RCC 7860 (cell line): ENCODE measurements around the gene KIF1A.
"Not testable (repeated sequence)": the region's sequence is repeated elsewhere in the genome, so short reads cannot be mapped to it uniquely, and the experiment has no call there.

Source experiments
- DNase-seq: peaks from one replicate; pipeline ENCODE4 v3.0.0-alpha.2; 2015; ENCODE audit warnings: low spot score
- FAIRE-seq: peaks from 2 replicates; lab custom pipeline; 2012; peaks lifted over from hg19 to GRCh38; lab: Jason Lieb, UNC

Gene KIF1A

GRCh38 chr2:240787521-240788472, 32.2 kb downstream of the KIF1A start:
- DNase-seq (no peak), FAIRE-seq (no peak)

GRCh38 chr2:240786871-240787311, 33.1 kb downstream of the KIF1A start:
- FAIRE-seq (no peak), DNase-seq (no peak)

GRCh38 chr2:240786355-240786841, 33.6 kb downstream of the KIF1A start:
- DNase-seq (no peak), FAIRE-seq (no peak)

- FAIRE-seq (no peak), DNase-seq (no peak)
Observed at GRCh38 chr2:240785424-240786335, 34.3 kb downstream of the KIF1A start.

GRCh38 chr2:240784629-240785423, 35.2 kb downstream of the KIF1A start:
- DNase-seq (no peak), FAIRE-seq (no peak)

GRCh38 chr2:240783819-240784621, 36.0 kb downstream of the KIF1A start:
- no peak for DNase-seq
- FAIRE-seq, result no peak

GRCh38 chr2:240782886-240783818, 36.9 kb downstream of the KIF1A start:
- no peak for DNase-seq
- FAIRE-seq, result no peak

- no peak for DNase-seq
- FAIRE-seq, result no peak
Observed at GRCh38 chr2:240782221-240782885, 37.7 kb downstream of the KIF1A start.

- DNase-seq, result no peak
- no peak for FAIRE-seq
Observed at GRCh38 chr2:240781471-240782220, 38.4 kb downstream of the KIF1A start.

- FAIRE-seq (no peak), DNase-seq (no peak)
Observed at GRCh38 chr2:240780023-240780700, 39.9 kb downstream of the KIF1A start.

GRCh38 chr2:240779250-240779832, 40.7 kb downstream of the KIF1A start:
- not testable (repeated sequence) for FAIRE-seq, DNase-seq

GRCh38 chr2:240778426-240778825, 41.6 kb downstream of the KIF1A start:
- FAIRE-seq (no peak), DNase-seq (no peak)

- DNase-seq (no peak), FAIRE-seq (no peak)
Observed at GRCh38 chr2:240777456-240778212, 42.4 kb downstream of the KIF1A start.

- no peak for FAIRE-seq
Observed at GRCh38 chr2:240775905-240776304, 44.1 kb downstream of the KIF1A start.

GRCh38 chr2:240774856-240775255, 45.2 kb downstream of the KIF1A start:
- no peak for DNase-seq
- FAIRE-seq, result no peak

More at GRCh38 chr2:240775905-240776304, 44.1 kb downstream of the KIF1A start:
- DNase-seq, result no peak

GRCh38 chr2:240769096-240769495, 50.9 kb downstream of the KIF1A start:
- DNase-seq (no peak), FAIRE-seq (no peak)
